SK-N-MC (cell line): ENCODE data around the gene DPEP2.

ENCODE experiments used
- EZH2 ChIP-seq: fragments of 200-600 bp; sonication (generic); IDR thresholded peaks from one replicate; pipeline ENCODE4 v1.6.1; 2017; ENCODE audit warnings: antibody characterized with exemption
- FOXP2 ChIP-seq: optimal IDR thresholded peaks from 2 replicates; pipeline ENCODE3; 2011; ENCODE audit warnings: mild to moderate bottlenecking, moderate library complexity; ENCODE audit not compliant: insufficient read depth; ENCODE audit errors: extremely low read length, control extremely low read depth
- POLR2AphosphoS5 ChIP-seq: IDR thresholded peaks from 2 replicates; pipeline ENCODE4 v1.6.1; 2012; ENCODE audit warnings: mild to moderate bottlenecking, low read depth, low read length, borderline replicate concordance

GRCh38 chr16:67961551-67961957 lies 37.7 kb downstream of the DPEP2 start:
- TF ChIP-seq POLR2AphosphoS5, result no peak
- TF ChIP-seq EZH2, result no peak
- TF ChIP-seq FOXP2, result no peak
